SK-N-SH treated with all-trans-retinoic acid at 6 μM for 48 hours (cell line): Measurements from ENCODE around the gene ARL11.

Source experiments
- ATAC-seq: fragments of 200-7000 bp; cut with Tn5 transposase; 3 replicates; pipeline ENCODE4 v1.9.1; 2020; ENCODE audit warnings: mild to moderate bottlenecking, moderate library complexity
- ARNTL ChIP-seq: fragments of 450-650 bp; formaldehyde crosslinking; IDR thresholded peaks from 2 replicates; pipeline ENCODE4 v1.5.0; 2020; ENCODE audit warnings: low read depth, mild to moderate bottlenecking, moderate library complexity, borderline replicate concordance
- BACH2 ChIP-seq: fragments of 250-450 bp; sonication (Bioruptor Pico); IDR thresholded peaks from 2 replicates; pipeline ENCODE4 v1.9.0; 2021; ENCODE audit warnings: mild to moderate bottlenecking, borderline replicate concordance
- CSDC2 ChIP-seq: fragments of 250-450 bp; sonication (Bioruptor Pico); IDR thresholded peaks from 2 replicates; pipeline ENCODE4 v1.5.0; 2020; ENCODE audit warnings: mild to moderate bottlenecking, moderate library complexity
- ISL1 ChIP-seq: fragments of 250-450 bp; sonication (Bioruptor Pico); IDR thresholded peaks from 2 replicates; pipeline ENCODE4 v2.1.2; 2022; ENCODE audit warnings: mild to moderate bottlenecking, moderate library complexity
- OSR1 ChIP-seq: fragments of 250-450 bp; sonication (Bioruptor Pico); IDR thresholded peaks from 2 replicates; pipeline ENCODE4 v1.8.0; 2022; ENCODE audit warnings: moderate library complexity, mild to moderate bottlenecking, inconsistent platforms
- PPARA ChIP-seq: fragments of 250-450 bp; sonication (Bioruptor Pico); IDR thresholded peaks from 2 replicates; pipeline ENCODE4 v1.5.0; 2020; ENCODE audit warnings: mild to moderate bottlenecking, borderline replicate concordance
- RARB ChIP-seq: fragments of 250-450 bp; sonication (Bioruptor Pico); IDR thresholded peaks from 2 replicates; pipeline ENCODE4 v1.8.0; 2021; ENCODE audit warnings: mild to moderate bottlenecking, moderate library complexity
- SNAI2 ChIP-seq: fragments of 250-450 bp; sonication (Bioruptor Pico); IDR thresholded peaks from 2 replicates; pipeline ENCODE4 v1.5.0; 2020; ENCODE audit warnings: mild to moderate bottlenecking, moderate library complexity
- TCF4 ChIP-seq: fragments of 250-450 bp; sonication (Bioruptor Pico); IDR thresholded peaks from 2 replicates; pipeline ENCODE4 v1.8.0; 2021; ENCODE audit warnings: mild to moderate bottlenecking, moderate library complexity, borderline replicate concordance
- TOX ChIP-seq: fragments of 250-450 bp; sonication (Bioruptor Pico); IDR thresholded peaks from 2 replicates; pipeline ENCODE4 v1.8.0; 2021; ENCODE audit warnings: mild to moderate bottlenecking, moderate library complexity, borderline replicate concordance
- ZC3H10 ChIP-seq: fragments of 250-450 bp; sonication (Bioruptor Pico); IDR thresholded peaks from 2 replicates; pipeline ENCODE4 v1.5.1; 2021; ENCODE audit warnings: mild to moderate bottlenecking, moderate library complexity
- ZFP30 ChIP-seq: fragments of 450-650 bp; formaldehyde crosslinking; IDR thresholded peaks from 2 replicates; pipeline ENCODE4 v1.5.0; 2022; ENCODE audit warnings: mild to moderate bottlenecking, moderate library complexity
- ZNF565 ChIP-seq: fragments of 450-650 bp; formaldehyde crosslinking; conservative IDR thresholded peaks from 2 replicates; pipeline ENCODE4 v1.5.0; 2020; ENCODE audit warnings: low read depth, mild to moderate bottlenecking, moderate library complexity
- ZNF8 ChIP-seq: fragments of 450-650 bp; formaldehyde crosslinking; IDR thresholded peaks from 2 replicates; pipeline ENCODE4 v1.5.0; 2020; ENCODE audit warnings: mild to moderate bottlenecking, moderate library complexity
- TF ChIP-seq, protein P1 (sequence below): fragments of 250-450 bp; sonication (Bioruptor Pico); IDR thresholded peaks from 2 replicates; pipeline ENCODE4 v1.8.0; 2020; ENCODE audit warnings: mild to moderate bottlenecking, moderate library complexity, borderline replicate concordance
- TF ChIP-seq, protein P2 (sequence below): fragments of 250-450 bp; sonication (Bioruptor Pico); IDR thresholded peaks from 2 replicates; pipeline ENCODE4 v1.5.1; 2021; ENCODE audit warnings: mild to moderate bottlenecking, moderate library complexity
- TF ChIP-seq, protein P3 (sequence below): fragments of 250-450 bp; sonication (Bioruptor Pico); IDR thresholded peaks from 2 replicates; pipeline ENCODE4 v1.5.1; 2020; ENCODE audit warnings: low read depth, mild to moderate bottlenecking, moderate library complexity
- TF ChIP-seq, protein P4 (sequence below): fragments of 250-450 bp; sonication (Bioruptor Pico); IDR thresholded peaks from 2 replicates; pipeline ENCODE4 v1.8.0; 2021; ENCODE audit warnings: low read depth, mild to moderate bottlenecking, moderate library complexity, borderline replicate concordance

ARL11 gene

DNA sequence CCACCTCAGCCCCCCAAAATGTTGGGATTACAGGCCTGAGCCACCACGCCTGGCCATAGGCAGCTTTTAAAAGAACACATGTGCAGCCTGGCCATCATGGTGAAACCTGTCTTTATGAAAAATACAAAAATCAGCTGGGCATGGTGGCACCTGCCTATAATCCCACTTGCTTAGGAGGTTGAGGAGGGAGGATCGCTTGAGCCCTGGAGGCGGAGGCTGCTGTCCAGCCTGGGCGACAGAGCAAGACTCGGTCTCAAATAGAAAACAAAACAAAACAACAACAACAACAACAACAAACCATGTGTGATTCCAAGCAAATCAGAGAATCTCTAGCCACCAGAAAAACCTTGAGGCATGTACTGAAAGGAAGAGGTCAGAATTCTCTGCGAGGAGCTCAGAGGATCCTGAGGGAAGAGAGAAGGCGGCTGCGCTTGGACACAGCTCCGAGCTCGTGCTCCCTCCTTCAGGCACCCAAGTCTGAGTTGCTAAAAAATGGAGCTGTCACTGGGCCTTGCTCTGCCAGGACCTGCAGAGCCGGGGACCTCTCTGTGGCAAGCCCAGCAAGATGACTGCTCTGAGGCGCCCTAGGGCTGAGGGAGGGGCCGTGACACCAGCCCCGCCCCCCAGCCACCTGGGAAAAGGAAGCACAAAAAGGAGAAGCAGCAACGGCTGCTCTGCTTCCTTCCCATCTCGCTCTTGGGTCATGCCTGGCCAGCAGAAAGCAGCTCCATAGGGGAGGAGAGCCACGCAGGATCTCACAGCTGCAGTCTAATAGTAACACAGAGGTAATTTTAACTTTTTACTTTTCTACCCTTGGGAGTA is at the start of gene ARL11:
Gene ARL11 (plus strand): TSS at position 677 of the 822 bp plus-strand sequence. CDS start 1,941 bp downstream, outside the sequence.
- no peak for ATAC-seq
- no peak for TF ChIP-seq ZNF8 (CRISPR knock-in tag)
- no peak for TF ChIP-seq BACH2
- TF ChIP-seq ISL1 (CRISPR knock-in tag), result no peak
- TF ChIP-seq, protein P1, sequence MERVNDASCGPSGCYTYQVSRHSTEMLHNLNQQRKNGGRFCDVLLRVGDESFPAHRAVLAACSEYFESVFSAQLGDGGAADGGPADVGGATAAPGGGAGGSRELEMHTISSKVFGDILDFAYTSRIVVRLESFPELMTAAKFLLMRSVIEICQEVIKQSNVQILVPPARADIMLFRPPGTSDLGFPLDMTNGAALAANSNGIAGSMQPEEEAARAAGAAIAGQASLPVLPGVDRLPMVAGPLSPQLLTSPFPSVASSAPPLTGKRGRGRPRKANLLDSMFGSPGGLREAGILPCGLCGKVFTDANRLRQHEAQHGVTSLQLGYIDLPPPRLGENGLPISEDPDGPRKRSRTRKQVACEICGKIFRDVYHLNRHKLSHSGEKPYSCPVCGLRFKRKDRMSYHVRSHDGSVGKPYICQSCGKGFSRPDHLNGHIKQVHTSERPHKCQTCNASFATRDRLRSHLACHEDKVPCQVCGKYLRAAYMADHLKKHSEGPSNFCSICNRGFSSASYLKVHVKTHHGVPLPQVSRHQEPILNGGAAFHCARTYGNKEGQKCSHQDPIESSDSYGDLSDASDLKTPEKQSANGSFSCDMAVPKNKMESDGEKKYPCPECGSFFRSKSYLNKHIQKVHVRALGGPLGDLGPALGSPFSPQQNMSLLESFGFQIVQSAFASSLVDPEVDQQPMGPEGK (CRISPR knock-in tag), result no peak
- TF ChIP-seq, protein P2, sequence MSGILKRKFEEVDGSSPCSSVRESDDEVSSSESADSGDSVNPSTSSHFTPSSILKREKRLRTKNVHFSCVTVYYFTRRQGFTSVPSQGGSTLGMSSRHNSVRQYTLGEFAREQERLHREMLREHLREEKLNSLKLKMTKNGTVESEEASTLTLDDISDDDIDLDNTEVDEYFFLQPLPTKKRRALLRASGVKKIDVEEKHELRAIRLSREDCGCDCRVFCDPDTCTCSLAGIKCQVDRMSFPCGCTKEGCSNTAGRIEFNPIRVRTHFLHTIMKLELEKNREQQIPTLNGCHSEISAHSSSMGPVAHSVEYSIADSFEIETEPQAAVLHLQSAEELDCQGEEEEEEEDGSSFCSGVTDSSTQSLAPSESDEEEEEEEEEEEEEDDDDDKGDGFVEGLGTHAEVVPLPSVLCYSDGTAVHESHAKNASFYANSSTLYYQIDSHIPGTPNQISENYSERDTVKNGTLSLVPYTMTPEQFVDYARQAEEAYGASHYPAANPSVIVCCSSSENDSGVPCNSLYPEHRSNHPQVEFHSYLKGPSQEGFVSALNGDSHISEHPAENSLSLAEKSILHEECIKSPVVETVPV (CRISPR knock-in tag), result no peak
- TF ChIP-seq TCF4 (CRISPR knock-in tag), result no peak
- no peak for TF ChIP-seq SNAI2 (CRISPR knock-in tag)
- TF ChIP-seq, protein P3, sequence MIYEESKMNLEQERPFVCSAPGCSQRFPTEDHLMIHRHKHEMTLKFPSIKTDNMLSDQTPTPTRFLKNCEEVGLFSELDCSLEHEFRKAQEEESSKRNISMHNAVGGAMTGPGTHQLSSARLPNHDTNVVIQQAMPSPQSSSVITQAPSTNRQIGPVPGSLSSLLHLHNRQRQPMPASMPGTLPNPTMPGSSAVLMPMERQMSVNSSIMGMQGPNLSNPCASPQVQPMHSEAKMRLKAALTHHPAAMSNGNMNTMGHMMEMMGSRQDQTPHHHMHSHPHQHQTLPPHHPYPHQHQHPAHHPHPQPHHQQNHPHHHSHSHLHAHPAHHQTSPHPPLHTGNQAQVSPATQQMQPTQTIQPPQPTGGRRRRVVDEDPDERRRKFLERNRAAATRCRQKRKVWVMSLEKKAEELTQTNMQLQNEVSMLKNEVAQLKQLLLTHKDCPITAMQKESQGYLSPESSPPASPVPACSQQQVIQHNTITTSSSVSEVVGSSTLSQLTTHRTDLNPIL, result no peak

DNA sequence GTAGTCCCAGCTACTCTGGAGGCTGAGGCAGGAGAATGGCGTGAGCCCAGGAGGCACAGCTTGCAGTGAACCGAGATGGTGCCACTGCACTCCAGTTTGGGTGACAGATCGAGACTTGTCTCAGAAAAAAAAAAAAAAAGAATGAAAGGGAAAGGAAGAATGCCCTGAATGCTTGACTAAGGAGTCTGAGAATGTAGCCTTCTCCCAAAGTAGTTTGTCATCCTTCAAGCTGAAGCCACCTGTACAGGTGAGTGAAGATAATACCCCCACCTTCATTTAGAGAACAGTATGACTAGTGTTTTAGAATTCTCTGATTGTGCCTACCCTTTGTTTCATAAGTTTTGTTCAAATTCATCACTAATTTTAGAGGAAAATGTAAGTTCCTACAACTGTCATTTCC is 48.8 kb upstream of the ARL11 start:
- TF ChIP-seq, protein P4, sequence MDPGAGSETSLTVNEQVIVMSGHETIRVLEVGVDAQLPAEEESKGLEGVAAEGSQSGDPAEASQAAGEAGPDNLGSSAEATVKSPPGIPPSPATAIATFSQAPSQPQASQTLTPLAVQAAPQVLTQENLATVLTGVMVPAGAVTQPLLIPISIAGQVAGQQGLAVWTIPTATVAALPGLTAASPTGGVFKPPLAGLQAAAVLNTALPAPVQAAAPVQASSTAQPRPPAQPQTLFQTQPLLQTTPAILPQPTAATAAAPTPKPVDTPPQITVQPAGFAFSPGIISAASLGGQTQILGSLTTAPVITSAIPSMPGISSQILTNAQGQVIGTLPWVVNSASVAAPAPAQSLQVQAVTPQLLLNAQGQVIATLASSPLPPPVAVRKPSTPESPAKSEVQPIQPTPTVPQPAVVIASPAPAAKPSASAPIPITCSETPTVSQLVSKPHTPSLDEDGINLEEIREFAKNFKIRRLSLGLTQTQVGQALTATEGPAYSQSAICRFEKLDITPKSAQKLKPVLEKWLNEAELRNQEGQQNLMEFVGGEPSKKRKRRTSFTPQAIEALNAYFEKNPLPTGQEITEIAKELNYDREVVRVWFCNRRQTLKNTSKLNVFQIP (CRISPR knock-in tag), result no peak
- TF ChIP-seq ZFP30 (no peak), ZNF8 (CRISPR knock-in tag) (no peak), BACH2 (no peak), ZC3H10 (CRISPR knock-in tag) (no peak), OSR1 (CRISPR knock-in tag) (no peak), ZNF565 (CRISPR knock-in tag) (no peak), PPARA (CRISPR knock-in tag) (no peak), SNAI2 (CRISPR knock-in tag) (no peak), ARNTL (CRISPR knock-in tag) (no peak), CSDC2 (CRISPR knock-in tag) (no peak), TOX (CRISPR knock-in tag) (no peak), RARB (CRISPR knock-in tag) (no peak)
- TF ChIP-seq, protein P2 (CRISPR knock-in tag), result no peak
- TF ChIP-seq, protein P1 (CRISPR knock-in tag), result no peak
- no peak for ATAC-seq
